Measurements from ENCODE around the gene CAD.

DNA sequence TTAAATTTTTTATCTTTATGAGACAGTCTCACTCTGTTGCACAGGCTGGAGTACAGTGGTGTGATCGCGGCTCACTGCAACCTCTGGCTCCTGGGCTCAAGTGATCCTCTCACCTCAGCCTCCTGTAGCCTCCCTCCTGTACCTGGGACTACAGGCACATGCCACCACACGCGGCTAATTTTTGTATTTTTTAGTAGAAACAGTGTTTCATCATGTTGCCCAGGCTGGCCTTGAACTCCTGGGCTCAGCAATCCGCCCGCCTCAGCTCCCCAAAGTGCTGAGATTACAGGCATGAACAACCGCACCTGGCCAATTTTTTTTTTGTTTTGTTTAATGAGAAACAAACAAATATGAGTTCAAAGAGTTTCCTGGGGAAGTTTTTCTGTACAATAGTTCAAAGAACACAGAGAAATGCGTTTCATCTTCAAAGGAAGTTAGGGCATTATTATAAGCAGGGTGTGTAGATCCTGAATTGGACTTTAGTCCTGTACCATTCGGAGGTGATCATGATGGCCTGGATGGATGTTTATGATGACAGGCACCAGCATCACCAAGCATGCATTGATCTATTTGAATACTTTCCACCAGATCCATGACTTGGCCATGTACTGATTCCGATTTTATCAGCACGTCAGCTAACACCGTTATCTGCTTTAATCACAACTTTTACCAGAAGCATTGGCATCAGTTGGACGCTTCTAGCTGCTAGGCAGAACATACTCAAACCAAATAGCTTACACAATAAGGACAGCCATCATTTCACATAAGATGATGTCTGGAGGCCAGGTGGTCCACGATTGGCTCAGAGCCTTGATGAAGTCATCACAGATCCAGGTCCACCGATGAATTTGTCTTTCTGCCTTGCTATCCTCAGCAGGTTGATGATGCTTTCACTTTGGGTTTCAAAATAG lies 39.5 kb upstream of the CAD start:
- TF ChIP-seq, protein P1, sequence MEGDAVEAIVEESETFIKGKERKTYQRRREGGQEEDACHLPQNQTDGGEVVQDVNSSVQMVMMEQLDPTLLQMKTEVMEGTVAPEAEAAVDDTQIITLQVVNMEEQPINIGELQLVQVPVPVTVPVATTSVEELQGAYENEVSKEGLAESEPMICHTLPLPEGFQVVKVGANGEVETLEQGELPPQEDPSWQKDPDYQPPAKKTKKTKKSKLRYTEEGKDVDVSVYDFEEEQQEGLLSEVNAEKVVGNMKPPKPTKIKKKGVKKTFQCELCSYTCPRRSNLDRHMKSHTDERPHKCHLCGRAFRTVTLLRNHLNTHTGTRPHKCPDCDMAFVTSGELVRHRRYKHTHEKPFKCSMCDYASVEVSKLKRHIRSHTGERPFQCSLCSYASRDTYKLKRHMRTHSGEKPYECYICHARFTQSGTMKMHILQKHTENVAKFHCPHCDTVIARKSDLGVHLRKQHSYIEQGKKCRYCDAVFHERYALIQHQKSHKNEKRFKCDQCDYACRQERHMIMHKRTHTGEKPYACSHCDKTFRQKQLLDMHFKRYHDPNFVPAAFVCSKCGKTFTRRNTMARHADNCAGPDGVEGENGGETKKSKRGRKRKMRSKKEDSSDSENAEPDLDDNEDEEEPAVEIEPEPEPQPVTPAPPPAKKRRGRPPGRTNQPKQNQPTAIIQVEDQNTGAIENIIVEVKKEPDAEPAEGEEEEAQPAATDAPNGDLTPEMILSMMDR (conservative IDR thresholded peaks at IDR 0.05 in 1 of 2, IDR thresholded peaks at IDR 0.05 in 1 of 2; ENCODE audit: low read depth in 1 of 2, low read length in 2 of 2) = no peak
- no peak for TF ChIP-seq EZH2 (IDR thresholded peaks at IDR 0.05; ENCODE audit: low read length, missing control alignments)
